ENCODE measurements around the gene AKNAD1. TPM values are rescaled to one million over a fixed set of nuclear protein-coding genes. Genes with fewer than 3 reads are reported as not detected.

AKNAD1 gene
- total RNA-seq, 2 donors from 2014 or later, result not detected

DNA sequence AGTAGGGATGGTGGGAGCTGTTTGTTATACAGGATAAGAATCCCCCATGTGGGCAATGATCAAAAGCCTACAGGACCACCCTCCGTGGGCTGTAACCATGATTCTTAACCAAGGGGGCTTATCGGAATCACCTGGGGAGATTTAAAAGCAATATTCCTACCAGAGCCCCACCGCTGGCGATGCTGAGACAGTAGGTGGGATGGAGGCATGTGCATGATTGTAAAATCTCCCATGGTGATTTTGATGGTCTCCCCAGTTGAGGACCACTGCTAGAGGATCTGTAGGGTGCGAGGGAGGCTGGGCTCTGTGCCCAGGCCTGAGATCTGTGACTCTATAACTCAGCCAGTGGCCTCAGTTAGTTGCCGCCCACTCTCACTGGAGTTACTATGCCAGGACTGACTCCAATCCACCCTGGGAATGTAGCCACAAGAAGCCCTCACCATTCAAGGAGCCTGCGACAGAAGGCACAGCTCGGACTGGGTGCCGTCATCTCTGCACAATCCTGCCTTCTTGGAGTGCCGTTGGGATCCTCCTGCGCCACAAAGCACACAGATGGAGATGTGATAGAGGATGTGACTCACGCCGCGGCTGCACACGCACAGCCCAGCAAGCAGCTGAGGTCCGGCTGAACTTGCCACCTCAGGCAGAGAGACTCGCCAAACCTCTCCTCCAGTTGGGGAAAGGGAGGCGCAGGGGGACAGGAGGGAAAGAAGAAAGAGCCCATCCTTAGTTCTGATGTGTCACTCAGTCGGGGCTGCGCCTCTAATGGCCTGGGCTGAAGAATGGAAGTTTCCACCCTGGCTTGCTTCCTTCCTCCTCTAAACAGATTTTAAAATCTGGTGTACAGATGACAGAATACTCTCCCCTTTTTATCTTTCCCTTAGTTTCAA is 26.5 kb downstream of the AKNAD1 start:
- no peaks in the 10 kb centered on the region for H3K36me3 ChIP-seq
- peak overlapping the region; percentile 66 to 84 for H3K27ac ChIP-seq
- peaks cover 0 to 46% of the 10 kb centered on the region in 2 donors for H3K4me1 ChIP-seq
- H3K4me3 ChIP-seq, result no peak overlapping the region
- no peaks in the 10 kb centered on the region for H3K9me3 ChIP-seq
- TF ChIP-seq, protein P1, sequence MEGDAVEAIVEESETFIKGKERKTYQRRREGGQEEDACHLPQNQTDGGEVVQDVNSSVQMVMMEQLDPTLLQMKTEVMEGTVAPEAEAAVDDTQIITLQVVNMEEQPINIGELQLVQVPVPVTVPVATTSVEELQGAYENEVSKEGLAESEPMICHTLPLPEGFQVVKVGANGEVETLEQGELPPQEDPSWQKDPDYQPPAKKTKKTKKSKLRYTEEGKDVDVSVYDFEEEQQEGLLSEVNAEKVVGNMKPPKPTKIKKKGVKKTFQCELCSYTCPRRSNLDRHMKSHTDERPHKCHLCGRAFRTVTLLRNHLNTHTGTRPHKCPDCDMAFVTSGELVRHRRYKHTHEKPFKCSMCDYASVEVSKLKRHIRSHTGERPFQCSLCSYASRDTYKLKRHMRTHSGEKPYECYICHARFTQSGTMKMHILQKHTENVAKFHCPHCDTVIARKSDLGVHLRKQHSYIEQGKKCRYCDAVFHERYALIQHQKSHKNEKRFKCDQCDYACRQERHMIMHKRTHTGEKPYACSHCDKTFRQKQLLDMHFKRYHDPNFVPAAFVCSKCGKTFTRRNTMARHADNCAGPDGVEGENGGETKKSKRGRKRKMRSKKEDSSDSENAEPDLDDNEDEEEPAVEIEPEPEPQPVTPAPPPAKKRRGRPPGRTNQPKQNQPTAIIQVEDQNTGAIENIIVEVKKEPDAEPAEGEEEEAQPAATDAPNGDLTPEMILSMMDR (IDR thresholded peaks at IDR 0.05), result no peak
- no peaks in the 10 kb centered on the region for H3K27me3 ChIP-seq
- peak; percentile 87 for DNase-seq (ENCODE audit: low spot score)

GRCh38 chr1:108829498-108829916 is 27.4 kb downstream of the AKNAD1 start:
- Histone ChIP-seq H3K27me3 (no peaks in the 10 kb centered on the region), H3K36me3 (no peaks in the 10 kb centered on the region), H3K4me3 (no peak overlapping the region), H3K9me3 (no peaks in the 10 kb centered on the region), H3K4me1 (peaks cover 0 to 46% of the 10 kb centered on the region in 2 donors), H3K27ac (peak overlapping the region; percentile 66 to 84)
- DNase-seq (ENCODE audit: low spot score), result no peak
- TF ChIP-seq, protein P1 (IDR thresholded peaks at IDR 0.05), result no peak

DNA sequence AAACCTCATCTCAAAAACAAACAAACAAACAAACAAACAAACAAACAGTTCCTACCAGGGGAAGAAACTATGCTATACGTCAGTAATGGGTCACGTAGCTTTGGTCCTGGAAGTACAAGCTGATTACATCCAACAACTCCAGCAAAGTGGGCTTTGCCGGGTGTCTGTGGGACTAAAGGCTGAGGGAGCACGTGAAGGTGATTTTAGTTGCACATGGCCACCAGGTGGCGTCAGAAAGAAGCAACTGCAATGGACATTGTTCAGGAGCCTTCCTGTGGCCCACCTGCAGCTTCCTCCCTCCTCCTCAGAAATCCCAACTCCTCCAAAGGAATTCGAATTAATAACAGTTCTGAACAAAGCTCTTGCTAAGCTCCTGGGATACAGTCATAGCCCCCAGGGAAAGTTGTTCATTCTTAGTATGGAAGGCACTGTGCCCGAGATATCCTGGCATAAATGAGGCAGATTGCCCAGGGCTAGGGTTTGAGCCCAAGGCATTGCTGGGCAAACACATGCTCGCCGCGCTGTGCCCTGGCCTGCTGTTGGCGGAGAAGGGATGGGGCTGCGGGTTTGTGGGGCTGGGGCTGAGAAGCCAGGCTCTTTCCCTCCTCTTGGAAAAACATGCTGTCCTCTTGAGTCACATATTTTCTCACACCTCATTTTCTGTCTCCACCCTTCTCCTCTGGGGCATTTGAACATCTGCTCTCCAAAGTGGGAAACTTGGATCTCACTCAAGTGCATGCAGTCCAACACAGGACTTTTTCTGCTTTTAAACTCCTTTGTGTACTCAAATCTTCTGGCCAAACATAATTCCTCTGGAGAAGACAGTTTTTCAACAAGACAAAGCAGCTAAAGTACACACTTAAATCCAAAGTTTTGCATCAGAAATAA is 28.6 kb downstream of the AKNAD1 start:
- Histone ChIP-seq H3K27ac (peak overlapping the region; percentile 66 to 84), H3K9me3 (no peaks in the 10 kb centered on the region), H3K4me3 (peak overlapping the region in 1 of 2 donors; percentile 14), H3K27me3 (no peaks in the 10 kb centered on the region), H3K36me3 (no peaks in the 10 kb centered on the region), H3K4me1 (peaks cover 0 to 46% of the 10 kb centered on the region in 2 donors)
- peak; percentile 77 for DNase-seq (ENCODE audit: low spot score)
- TF ChIP-seq, protein P1 (IDR thresholded peaks at IDR 0.05), result peak; percentile 72 to 92

- Histone ChIP-seq H3K27me3 (no peaks in the 10 kb centered on the region), H3K36me3 (no peaks in the 10 kb centered on the region), H3K9me3 (no peaks in the 10 kb centered on the region), H3K4me1 (peaks cover 0 to 39% of the 10 kb centered on the region in 2 donors), H3K27ac (no peak overlapping the region), H3K4me3 (no peak overlapping the region)
- no peak for DNase-seq (ENCODE audit: low spot score)
- TF ChIP-seq, protein P1 (IDR thresholded peaks at IDR 0.05), result no peak
Observed at GRCh38 chr1:108826081-108826635, 30.7 kb downstream of the AKNAD1 start.

DNA sequence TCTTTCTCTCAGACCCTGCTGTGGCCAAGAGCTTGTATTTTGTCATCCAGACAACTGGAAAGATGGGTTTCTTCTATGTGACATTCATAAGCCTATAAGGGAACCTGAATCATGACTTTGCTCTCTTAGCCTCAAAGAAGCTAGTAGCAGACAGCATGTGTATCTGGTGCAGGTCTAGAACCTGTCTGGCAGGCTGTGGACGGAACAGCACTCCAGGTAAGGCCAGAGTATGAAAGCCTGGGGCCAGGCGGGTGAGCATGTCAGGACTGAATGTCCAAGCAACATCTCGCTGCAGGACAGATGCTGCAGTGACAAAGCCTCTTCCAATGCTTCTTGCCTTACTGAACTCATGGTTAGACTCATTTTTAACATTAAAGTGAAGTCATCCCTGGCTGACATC is 32.8 kb downstream of the AKNAD1 start:
- DNase-seq (ENCODE audit: low spot score), result no peak
- peaks cover 0 to 20% of the 10 kb centered on the region in 2 donors for H3K4me1 ChIP-seq
- no peaks in the 10 kb centered on the region for H3K36me3 ChIP-seq
- no peaks in the 10 kb centered on the region for H3K9me3 ChIP-seq
- TF ChIP-seq, protein P1 (IDR thresholded peaks at IDR 0.05), result no peak
- H3K4me3 ChIP-seq, result no peak overlapping the region
- H3K27me3 ChIP-seq, result no peaks in the 10 kb centered on the region
- H3K27ac ChIP-seq, result no peak overlapping the region
